Islet precursor cell (in vitro differentiated cells): ENCODE measurements around the gene TUBAL3.
"Not testable (repeated sequence)": the region's sequence is repeated elsewhere in the genome, so short reads cannot be mapped to it uniquely, and the experiment has no call there.

Experiments
- DNase-seq: peaks from one replicate; pipeline ENCODE4 v3.0.0-alpha.2; 2018

Gene TUBAL3

GRCh38 chr10:5419466-5420094, 15.0 kb upstream of the TUBAL3 start:
- DNase-seq: no peak

- DNase-seq: no peak
Measured at GRCh38 chr10:5418584-5418983, 14.0 kb upstream of the TUBAL3 start.

GRCh38 chr10:5416981-5417380, 12.4 kb upstream of the TUBAL3 start:
- no peak for DNase-seq

DNA sequence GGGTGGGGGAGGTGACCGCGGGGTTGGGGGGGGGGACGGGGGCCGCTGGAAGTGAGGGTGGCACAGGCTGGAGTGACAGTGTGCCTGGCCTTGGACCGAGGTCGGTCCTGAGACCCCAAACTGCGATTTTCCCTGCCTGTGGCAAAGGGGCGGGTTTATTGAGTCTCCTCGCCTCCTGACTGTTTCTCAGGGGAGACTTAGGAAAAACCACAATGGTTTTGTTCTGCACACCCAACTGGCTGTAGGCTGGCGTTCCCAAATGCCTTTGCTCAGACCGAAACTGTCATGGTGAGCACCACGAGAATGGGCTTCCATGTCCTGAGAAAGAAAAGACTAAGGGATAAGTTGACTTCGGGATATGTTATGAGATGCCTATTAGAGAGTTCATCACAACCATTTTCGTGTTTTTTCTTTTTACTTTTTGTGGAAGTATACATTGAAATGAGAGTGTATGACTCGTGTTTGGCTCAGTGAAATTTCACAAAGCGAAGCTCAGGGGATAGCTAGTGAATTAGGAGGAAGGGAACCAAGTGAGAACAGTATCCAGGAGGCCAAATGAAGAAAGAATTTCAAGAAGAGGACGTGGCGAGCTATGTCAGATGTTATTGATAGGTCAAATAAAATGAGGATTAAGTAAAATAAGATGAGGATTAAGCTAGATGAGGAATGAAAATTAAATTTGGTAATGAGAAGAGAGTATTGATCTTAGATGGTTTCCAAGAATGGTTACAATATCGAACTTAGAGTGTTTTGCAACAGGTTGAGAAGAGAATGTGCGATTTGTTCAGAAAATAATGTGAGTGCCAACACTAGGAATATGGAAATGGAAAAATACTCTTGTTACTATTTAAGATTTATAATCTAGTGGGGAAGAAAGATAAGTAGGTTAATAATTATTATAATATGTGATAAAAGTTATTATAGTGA, 8.6 kb upstream of the TUBAL3 start:
- DNase-seq: peak; percentile 67

- peak; percentile 96 for DNase-seq
Measured at GRCh38 chr10:5412277-5412941, 7.8 kb upstream of the TUBAL3 start, which contains the start of gene NET1. Gene NET1, plus strand, starts transcription at chr10:5412557. Its CDS starts 136 bp downstream, at chr10:5412693.

GRCh38 chr10:5411941-5412276, 7.3 kb upstream of the TUBAL3 start:
- no peak for DNase-seq

DNA sequence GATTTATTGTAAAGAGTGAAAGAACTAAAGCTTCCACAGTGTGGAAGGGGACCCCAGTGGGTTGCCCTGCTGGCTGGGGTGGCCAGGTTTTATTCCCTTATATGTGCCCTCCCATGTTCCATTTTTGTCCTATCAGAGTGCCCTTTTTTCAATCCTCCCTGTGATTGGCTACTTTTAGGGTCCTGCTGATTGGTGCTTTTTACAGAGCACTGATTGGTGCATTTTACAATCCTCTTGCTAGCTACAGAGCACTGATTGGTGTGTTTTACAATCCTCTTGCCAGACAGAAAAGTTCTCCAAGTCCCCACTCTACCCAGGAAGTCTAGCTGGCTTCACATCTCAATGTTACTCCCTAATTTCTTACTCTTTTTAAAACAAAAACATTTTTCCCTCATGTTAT, 6.2 kb upstream of the TUBAL3 start:
- DNase-seq: not testable (repeated sequence)

GRCh38 chr10:5406918-5407317, 2.3 kb upstream of the TUBAL3 start:
- no peak for DNase-seq

- no peak for DNase-seq
Measured at GRCh38 chr10:5402798-5403197, 1.8 kb downstream of the TUBAL3 start.

DNA sequence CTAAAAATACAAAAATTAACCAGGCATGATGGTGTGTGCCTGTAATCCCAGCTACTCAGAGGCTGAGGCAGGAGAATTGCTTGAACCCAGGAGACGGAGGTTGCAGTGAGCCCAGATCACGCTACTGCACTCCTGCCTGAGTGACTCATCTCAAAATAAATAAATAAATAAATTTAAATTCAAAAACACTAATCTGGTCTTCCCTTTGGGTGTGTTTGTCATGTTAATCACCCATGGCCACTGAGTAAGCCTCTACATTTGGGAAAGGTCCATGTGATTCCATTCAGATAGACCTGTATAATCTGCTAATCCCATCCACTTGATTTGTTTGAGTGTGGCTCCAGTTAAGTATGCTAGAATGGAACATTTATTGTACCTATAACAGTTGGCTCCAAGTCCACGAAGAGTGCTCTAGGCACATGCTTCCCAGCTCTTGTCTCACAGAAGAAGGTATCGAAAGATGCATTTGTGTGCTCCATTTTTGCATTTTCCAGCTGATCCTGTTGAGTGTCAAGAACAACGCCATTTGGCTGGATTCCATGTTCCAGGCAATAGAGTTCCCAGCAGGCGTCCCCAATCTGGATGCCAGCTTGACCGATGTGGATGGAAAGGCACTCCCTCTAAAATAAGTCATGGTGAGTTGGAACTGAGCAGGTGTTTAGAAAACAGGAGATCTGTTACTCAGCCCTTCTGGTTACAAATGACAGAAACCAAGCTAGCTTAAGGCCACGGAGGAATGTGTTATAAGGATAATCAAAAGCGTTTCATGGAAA, 4.0 kb downstream of the TUBAL3 start:
- DNase-seq: no peak

- no peak for DNase-seq
Measured at GRCh38 chr10:5399332-5399731, 5.3 kb downstream of the TUBAL3 start.

DNA sequence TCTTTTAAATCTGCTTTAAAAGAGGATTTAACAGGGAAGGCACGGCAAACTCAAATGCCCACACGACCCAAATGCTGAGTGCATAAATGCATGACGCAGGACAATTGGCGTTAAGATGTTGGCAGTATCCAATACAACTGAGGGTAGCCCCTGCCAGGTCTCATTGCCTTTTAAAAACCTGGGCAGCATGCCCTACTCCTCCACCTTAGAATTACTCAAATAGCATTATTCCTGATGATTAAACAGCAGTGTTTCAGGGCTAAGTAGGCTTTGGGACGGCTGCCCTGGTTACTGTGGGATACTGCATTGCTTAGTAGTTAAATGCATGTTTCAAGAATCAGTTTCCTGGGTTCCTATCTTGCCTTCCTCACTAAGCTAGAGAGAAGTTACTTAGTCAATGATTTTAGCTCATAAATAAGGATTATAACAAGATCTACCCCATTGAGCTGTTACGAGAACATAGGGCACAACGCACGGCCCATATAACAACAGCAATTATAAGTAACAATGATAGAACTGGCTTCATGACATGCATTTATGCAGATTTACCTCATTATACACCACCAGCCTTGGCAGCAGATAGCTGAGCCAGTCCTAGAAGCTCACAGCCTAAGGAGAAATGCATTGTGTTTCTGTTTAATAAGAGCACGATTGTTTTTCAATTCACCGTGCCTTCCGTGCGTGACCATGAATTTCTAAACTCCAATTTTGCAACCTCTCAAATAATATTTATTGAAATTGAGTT, 7.9 kb downstream of the TUBAL3 start:
- DNase-seq: no peak

DNA sequence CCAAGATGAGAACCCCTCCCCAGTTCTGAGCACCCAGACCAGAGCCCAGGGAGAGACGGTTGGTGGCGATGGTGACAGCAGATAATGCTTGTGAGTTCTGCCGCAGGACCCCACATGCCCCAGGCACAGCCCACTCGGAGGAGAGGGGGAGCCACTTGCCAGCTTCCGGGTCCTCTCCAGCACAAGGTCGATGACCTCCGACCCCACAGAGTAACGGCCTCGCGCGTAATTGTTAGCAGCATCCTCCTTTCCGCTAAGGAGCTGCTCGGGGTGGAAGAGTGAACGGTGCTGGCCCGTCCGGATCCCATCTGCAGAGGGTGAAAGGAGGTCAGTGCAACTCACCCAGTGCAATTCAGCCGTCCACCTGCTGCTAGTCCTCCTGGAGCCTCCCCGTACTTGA, 9.5 kb downstream of the TUBAL3 start:
- no peak for DNase-seq

- no peak for DNase-seq
Measured at GRCh38 chr10:5393529-5393928, 11.1 kb downstream of the TUBAL3 start.

DNA sequence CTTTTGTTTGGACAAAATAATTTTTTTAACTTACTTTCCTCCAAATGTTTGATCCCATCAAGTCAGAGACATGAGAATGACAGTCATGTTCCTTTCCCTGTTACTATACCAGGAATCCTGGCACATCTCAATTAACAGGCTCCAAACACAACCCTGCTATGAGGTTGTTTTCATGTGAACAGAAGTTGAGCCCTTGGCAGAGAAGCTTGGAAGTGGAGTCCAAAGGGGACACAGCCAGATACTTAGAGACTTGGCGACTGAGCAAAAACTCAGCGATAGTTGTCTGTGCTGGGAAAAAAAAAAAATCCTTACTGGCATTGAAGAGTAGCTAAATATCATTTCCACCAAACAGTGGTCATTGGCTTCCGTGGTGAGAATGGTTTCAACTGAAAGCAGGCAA, 12.8 kb downstream of the TUBAL3 start:
- no peak for DNase-seq

GRCh38 chr10:5390607-5391205, 13.9 kb downstream of the TUBAL3 start:
- DNase-seq: no peak

DNA sequence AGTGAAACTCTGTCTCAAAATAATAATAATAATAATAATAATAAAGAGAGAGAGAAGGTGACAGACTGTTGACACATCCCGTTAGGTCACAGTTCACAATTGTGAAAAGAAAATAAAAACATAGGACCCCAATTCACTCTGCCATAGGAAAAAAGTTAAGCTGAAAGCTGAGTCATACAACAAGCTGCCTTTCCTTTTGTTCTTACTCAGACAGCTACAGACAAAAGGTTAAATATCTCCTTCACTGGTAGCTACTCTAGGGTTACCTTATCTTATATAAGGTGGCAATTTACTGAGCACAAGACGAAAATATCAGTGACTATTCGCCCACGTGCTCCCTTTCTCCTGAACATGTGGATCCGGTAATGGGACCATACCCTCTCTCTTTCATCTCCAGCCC, 17.5 kb downstream of the TUBAL3 start:
- DNase-seq: peak; percentile 4

GRCh38 chr10:5385224-5385623, 19.4 kb downstream of the TUBAL3 start:
- no peak for DNase-seq

- no peak for DNase-seq
Measured at GRCh38 chr10:5381187-5381586, 23.4 kb downstream of the TUBAL3 start.

DNA sequence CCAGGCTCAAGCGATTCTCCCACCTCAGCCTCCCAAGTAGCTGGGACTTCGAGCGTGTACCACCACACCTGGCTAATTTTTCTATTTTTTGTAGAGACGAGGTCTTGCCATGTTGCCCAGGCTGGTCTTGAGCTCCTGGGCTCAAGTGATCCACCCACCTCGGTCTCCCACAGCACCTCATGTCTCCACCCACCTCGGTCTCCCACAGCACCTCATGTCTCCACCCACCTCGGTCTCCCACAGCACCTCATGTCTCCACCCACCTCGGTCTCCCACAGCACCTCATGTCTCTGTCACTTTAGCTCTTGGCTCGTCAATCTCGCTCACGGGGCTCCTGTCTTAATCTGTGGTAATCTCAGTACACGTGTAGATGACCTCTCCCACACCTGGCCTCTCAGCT, 24.2 kb downstream of the TUBAL3 start:
- DNase-seq: peak; percentile 22

- DNase-seq: peak; percentile 29
Measured at GRCh38 chr10:5379202-5379601, 25.4 kb downstream of the TUBAL3 start.

DNA sequence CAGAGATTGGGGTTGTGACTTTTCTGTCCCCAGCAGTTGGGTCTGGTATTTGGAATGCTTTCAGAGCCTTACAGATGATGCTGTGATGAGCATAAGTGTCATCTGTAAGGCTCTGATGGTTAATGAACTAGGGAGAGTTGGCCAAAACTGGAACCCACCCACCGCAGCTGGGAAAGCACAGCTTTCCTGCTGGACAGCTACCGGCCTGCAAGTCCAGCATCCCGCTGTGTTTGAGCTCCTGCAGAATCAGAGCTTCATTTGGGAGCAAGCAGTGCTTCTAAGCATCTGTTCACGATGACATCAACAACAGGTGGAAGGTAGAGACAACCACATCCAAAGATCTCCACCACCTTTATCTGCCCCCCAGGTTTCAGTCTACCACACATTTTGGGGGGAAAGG, 28.2 kb downstream of the TUBAL3 start:
- DNase-seq: peak; percentile 51
